GM19395 (cell line): ENCODE data around the gene CATSPERE.
"Not testable (repeated sequence)": the region's sequence is repeated elsewhere in the genome, so short reads cannot be mapped to it uniquely, and the experiment has no call there.

ENCODE experiments used
- ATAC-seq: cut with Tn5 transposase; IDR thresholded peaks from one replicate; pipeline ENCODE4 v1.9.1; 2021; ENCODE audit warnings: mild to moderate bottlenecking, moderate library complexity; ENCODE audit not compliant: unreplicated experiment

The CATSPERE gene

GRCh38 chr1:244660595-244660994 lies 199.5 kb downstream of the CATSPERE start:
- no peak for ATAC-seq

GRCh38 chr1:244661569-244662312 lies 200.7 kb downstream of the CATSPERE start:
- ATAC-seq: not testable (repeated sequence)

GRCh38 chr1:244662599-244662998 lies 201.5 kb downstream of the CATSPERE start:
- no peak for ATAC-seq

GRCh38 chr1:244664353-244664752 lies 203.3 kb downstream of the CATSPERE start:
- ATAC-seq: no peak

GRCh38 chr1:244665771-244666217 lies 204.7 kb downstream of the CATSPERE start:
- peak; percentile 88 for ATAC-seq

- not testable (repeated sequence) for ATAC-seq
Measured at GRCh38 chr1:244666672-244667418, 205.8 kb downstream of the CATSPERE start.

GRCh38 chr1:244667797-244668196 lies 206.7 kb downstream of the CATSPERE start:
- no peak for ATAC-seq

- no peak for ATAC-seq
Measured at GRCh38 chr1:244672946-244673682, 212.0 kb downstream of the CATSPERE start.

- ATAC-seq: no peak
Measured at GRCh38 chr1:244674446-244674845, 213.4 kb downstream of the CATSPERE start.

- ATAC-seq: no peak
Measured at GRCh38 chr1:244675167-244675566, 214.1 kb downstream of the CATSPERE start.

- ATAC-seq: no peak
Measured at GRCh38 chr1:244678697-244679096, 217.6 kb downstream of the CATSPERE start.

GRCh38 chr1:244680667-244681066 lies 219.6 kb downstream of the CATSPERE start:
- ATAC-seq: no peak

- ATAC-seq: not testable (repeated sequence)
Measured at GRCh38 chr1:244682087-244682486, 221.0 kb downstream of the CATSPERE start.
